GM23338 (cell line): ENCODE data around the gene ACBD4. TPM values are rescaled to one million over a fixed set of nuclear protein-coding genes. Genes with fewer than 3 reads are reported as not detected.

Experiments used
- ATAC-seq: fragments of 200-7000 bp; cut with Tn5 transposase; 3 replicates; pipeline ENCODE4 v1.9.1; 2020
- DNase-seq: peaks from one replicate; pipeline ENCODE4 v3.0.0-alpha.2; 2015; ENCODE audit warnings: low spot score
- H2AFZ ChIP-seq: fragments of 200-600 bp; sonication (generic); 2 replicates; pipeline ENCODE4 v1.8.0; 2016; ENCODE audit warnings: antibody characterized with exemption, mild to moderate bottlenecking, moderate library complexity
- H3F3A ChIP-seq: fragments of 200-600 bp; sonication (generic); replicated peaks from 2 replicates; pipeline ENCODE4 v1.8.0; 2017; ENCODE audit warnings: antibody characterized with exemption, mixed run types, low read depth
- H3K27ac ChIP-seq: fragments of 200-600 bp; sonication (generic); 2 replicates; pipeline ENCODE4 v1.6.1; 2016; ENCODE audit warnings: low read depth
- H3K27me3 ChIP-seq: fragments of 200-600 bp; sonication (generic); 2 replicates; pipeline ENCODE4 v1.8.0; 2016; ENCODE audit warnings: mild to moderate bottlenecking, mixed run types, moderate library complexity; ENCODE audit not compliant: insufficient read depth
- H3K36me3 ChIP-seq: fragments of 200-600 bp; sonication (generic); 2 replicates; pipeline ENCODE4 v1.8.0; 2016; ENCODE audit warnings: mild to moderate bottlenecking; ENCODE audit not compliant: insufficient read depth
- H3K4me1 ChIP-seq: fragments of 200-600 bp; sonication (generic); 2 replicates; pipeline ENCODE4 v1.8.0; 2016; ENCODE audit warnings: mild to moderate bottlenecking, moderate library complexity; ENCODE audit not compliant: insufficient read depth
- H3K4me2 ChIP-seq: fragments of 200-600 bp; sonication (generic); 2 replicates; pipeline ENCODE4 v1.7.1; 2017; ENCODE audit warnings: mixed run types
- H3K4me3 ChIP-seq: fragments of 200-600 bp; sonication (generic); 2 replicates; pipeline ENCODE4 v1.6.1; 2016; ENCODE audit warnings: mixed run types
- H3K79me2 ChIP-seq: fragments of 200-600 bp; sonication (generic); replicated peaks from 2 replicates; pipeline ENCODE4 v1.8.0; 2017; ENCODE audit warnings: mild to moderate bottlenecking; ENCODE audit not compliant: insufficient read depth
- H3K9me2 ChIP-seq: fragments of 200-600 bp; sonication (generic); 2 replicates; pipeline ENCODE4 v1.8.0; 2017; ENCODE audit not compliant: insufficient read depth
- H4K20me1 ChIP-seq: fragments of 200-600 bp; sonication (generic); replicated peaks from 2 replicates; pipeline ENCODE4 v1.8.0; 2017; ENCODE audit warnings: mild to moderate bottlenecking; ENCODE audit not compliant: insufficient read depth
- H3K27ac Mint-ChIP-seq: 2 replicates; pipeline ENCODE4 v1.8.0; 2020; ENCODE audit warnings: inconsistent platforms, mild to moderate bottlenecking, moderate library complexity, mixed read lengths
- H3K27me3 Mint-ChIP-seq: 3 replicates; pipeline ENCODE4 v1.8.0; 2022; ENCODE audit warnings: low read depth, mild to moderate bottlenecking, moderate library complexity, mixed read lengths, inconsistent platforms; ENCODE audit not compliant: insufficient read depth, poor library complexity
- H3K36me3 Mint-ChIP-seq: 3 replicates; pipeline ENCODE4 v1.8.0; 2021; ENCODE audit warnings: low read depth, mild to moderate bottlenecking, inconsistent platforms, moderate library complexity, mixed read lengths
- H3K4me1 Mint-ChIP-seq: 3 replicates; pipeline ENCODE4 v1.8.0; 2020; ENCODE audit warnings: mild to moderate bottlenecking, inconsistent platforms, mixed read lengths
- H3K4me3 Mint-ChIP-seq: 3 replicates; pipeline ENCODE4 v1.8.0; 2021; ENCODE audit warnings: moderate library complexity, mild to moderate bottlenecking, inconsistent platforms, mixed read lengths
- H3K9me3 Mint-ChIP-seq: 3 replicates; pipeline ENCODE4 v1.8.0; 2020; ENCODE audit warnings: moderate library complexity, mild to moderate bottlenecking, inconsistent platforms, mixed read lengths
- CTCF ChIP-seq, 2 experiments: fragments of 200-600 bp in 1 of 2; sonication (generic) in 1 of 2; conservative IDR thresholded peaks; 2 replicates each; pipeline versions ENCODE4 v1.5.1 to v1.6.1; 2016 to 2017; ENCODE audit warnings: antibody characterized with exemption in 2 of 2, low read depth in 2 of 2, mild to moderate bottlenecking in 2 of 2, moderate library complexity in 1 of 2
- ETS1 ChIP-seq: IDR thresholded peaks from 2 replicates; pipeline ENCODE4 v1.6.1; 2016; ENCODE audit warnings: antibody characterized with exemption
- EZH2 ChIP-seq: fragments of 200-600 bp; sonication (generic); IDR thresholded peaks from one replicate; pipeline ENCODE4 v1.8.0; 2017; ENCODE audit warnings: antibody characterized with exemption, mild to moderate bottlenecking, low read depth; ENCODE audit not compliant: unreplicated experiment
- EZH2phosphoT487 ChIP-seq: fragments of 200-600 bp; sonication (generic); IDR thresholded peaks from one replicate; pipeline ENCODE4 v1.8.1; 2018; ENCODE audit warnings: antibody characterized with exemption; ENCODE audit not compliant: unreplicated experiment
- NANOG ChIP-seq: IDR thresholded peaks from 2 replicates; pipeline ENCODE4 v1.6.1; 2016; ENCODE audit warnings: antibody characterized with exemption, borderline replicate concordance
- POLR2AphosphoS5 ChIP-seq: IDR thresholded peaks from 2 replicates; pipeline ENCODE4 v1.6.1; 2016; ENCODE audit warnings: antibody characterized with exemption, low read depth
- REST ChIP-seq: IDR thresholded peaks from one replicate; pipeline ENCODE4 v1.6.1; 2018; ENCODE audit warnings: antibody characterized with exemption; ENCODE audit not compliant: unreplicated experiment
- ZNF114 ChIP-seq: fragments of 250-450 bp; sonication (Bioruptor Pico); IDR thresholded peaks from 2 replicates; pipeline ENCODE4 v1.5.0; 2020; ENCODE audit warnings: mild to moderate bottlenecking, moderate library complexity
- ZNF331 ChIP-seq: fragments of 250-450 bp; sonication (Bioruptor Pico); IDR thresholded peaks from 2 replicates; pipeline ENCODE4 v1.5.0; 2020; ENCODE audit warnings: low read depth, mild to moderate bottlenecking, moderate library complexity
- ZNF462 ChIP-seq: fragments of 250-450 bp; sonication (Bioruptor Pico); IDR thresholded peaks from 2 replicates; pipeline ENCODE4 v1.5.0; 2020; ENCODE audit warnings: mild to moderate bottlenecking, moderate library complexity
- polyA plus RNA-seq: library from polyadenylated mRNA; unstranded; fragments of >200 nt; fragmentation: Nextera tagmentation; extraction: Ambion mirVana; gene quantifications from 2 replicates; pipeline ENCODE4 v1.2.1, GENCODE V29; 2016
- total RNA-seq: library from RNA; depleted of rRNA; stranded (reverse); fragments of >200 nt; shearing (Covaris generic); gene quantifications from 2 replicates; pipeline ENCODE4 v1.2.3, GENCODE V29; 2014

ACBD4 gene
- total and polyA plus RNA-seq, 2 experiments from 2014 or later, result 4.5 to 6.7 TPM

GRCh38 chr17:45155029-45155428, 19.5 kb downstream of the ACBD4 start:
- Histone ChIP-seq H3K4me2 (no peak overlapping the region), H3K4me1 (peaks cover 20% of the 10 kb centered on the region), H3F3A (peaks cover 8% of the 10 kb centered on the region; the same call in 1 of the 2 replicates), H3K27ac (no peak overlapping the region), H3K4me3 (no peak overlapping the region), H3K36me3 (no peaks in the 10 kb centered on the region), H3K9me2 (no peaks in the 10 kb centered on the region), H2AFZ (no peak overlapping the region), H4K20me1 (peaks cover 15% of the 10 kb centered on the region; the same call in 1 of the 2 replicates), H3K79me2 (peaks cover 25% of the 10 kb centered on the region), H3K27me3 (peaks cover 5% of the 10 kb centered on the region; the same call in 1 of the 2 replicates)
- Mint-ChIP-seq H3K36me3 (peaks cover 10% of the 10 kb centered on the region), H3K27ac (no peak overlapping the region), H3K4me3 (no peak overlapping the region), H3K27me3 (peaks cover 6% of the 10 kb centered on the region), H3K4me1 (peaks cover 26% of the 10 kb centered on the region), H3K9me3 (no peaks in the 10 kb centered on the region)
- no peak for TF ChIP-seq ETS1
- TF ChIP-seq CTCF (conservative IDR thresholded peaks at IDR 0.05; ENCODE audit: low read depth in 2 of 2), result no peak
- no peak for TF ChIP-seq EZH2phosphoT487
- no peak for TF ChIP-seq REST
- no peak for TF ChIP-seq ZNF114
- no peak for TF ChIP-seq ZNF462 (CRISPR knock-in tag)
- TF ChIP-seq ZNF331 (CRISPR knock-in tag), result no peak
- no peak for TF ChIP-seq EZH2
- TF ChIP-seq NANOG, result no peak
- TF ChIP-seq POLR2AphosphoS5, result no peak
- no peak for DNase-seq
- ATAC-seq, result no peak
